NCI-H2029 (cell line): ENCODE measurements around the gene ACKR4.

ENCODE experiments used
- DNase-seq: peaks from one replicate; lab custom pipeline; 2025; lab: John Stamatoyannopoulos, UW

The ACKR4 gene

DNA sequence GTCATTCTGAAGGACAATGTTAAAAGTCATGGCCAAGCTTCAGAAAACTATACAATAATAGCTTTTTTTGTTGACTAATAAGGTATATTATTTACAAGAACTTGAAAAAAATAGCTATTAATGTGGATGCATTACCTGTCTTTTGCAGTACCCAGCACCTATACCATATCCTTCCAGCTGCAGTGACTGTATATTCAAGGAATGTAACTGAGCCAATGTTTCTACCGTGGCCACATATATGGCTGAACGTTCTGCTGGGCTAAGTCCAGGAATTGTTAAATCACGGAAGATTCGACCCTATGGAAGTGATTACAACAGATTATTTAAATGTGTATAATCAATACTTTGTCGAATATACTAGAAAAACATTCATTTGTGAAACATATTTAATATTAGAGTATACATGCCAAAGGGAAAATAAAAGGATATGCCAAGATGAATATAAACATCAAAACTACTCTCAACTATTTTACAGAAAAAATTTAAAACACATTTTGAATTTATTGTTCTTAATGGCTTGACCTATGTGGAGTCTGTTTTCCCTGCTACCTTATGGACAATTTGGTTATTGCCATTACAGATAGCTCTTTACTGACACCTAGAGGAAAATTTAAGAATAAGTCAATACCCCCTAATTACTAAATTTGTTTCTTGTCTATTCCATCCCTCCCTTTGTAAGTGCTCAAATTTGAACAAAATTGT, 44.9 kb downstream of the ACKR4 start:
- peak; percentile 45 for DNase-seq

DNA sequence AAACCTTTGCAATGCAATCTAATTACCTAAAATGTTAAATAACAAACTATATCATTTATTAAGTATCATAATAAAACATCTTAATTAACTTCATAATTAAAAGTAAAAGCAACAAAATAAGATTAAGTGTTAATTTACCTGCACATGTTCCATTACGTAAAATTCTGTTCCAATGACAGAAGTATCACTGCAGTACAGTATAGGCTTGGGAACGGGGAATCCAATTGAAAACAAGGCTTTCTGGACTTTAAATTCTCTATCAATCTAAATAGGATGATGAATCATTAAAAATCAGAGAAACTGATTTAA, 45.4 kb downstream of the ACKR4 start:
- DNase-seq: no peak

- DNase-seq: no peak
These were observed 46.3 kb downstream of the ACKR4 start for GRCh38 chr3:132643366-132643765.

DNA sequence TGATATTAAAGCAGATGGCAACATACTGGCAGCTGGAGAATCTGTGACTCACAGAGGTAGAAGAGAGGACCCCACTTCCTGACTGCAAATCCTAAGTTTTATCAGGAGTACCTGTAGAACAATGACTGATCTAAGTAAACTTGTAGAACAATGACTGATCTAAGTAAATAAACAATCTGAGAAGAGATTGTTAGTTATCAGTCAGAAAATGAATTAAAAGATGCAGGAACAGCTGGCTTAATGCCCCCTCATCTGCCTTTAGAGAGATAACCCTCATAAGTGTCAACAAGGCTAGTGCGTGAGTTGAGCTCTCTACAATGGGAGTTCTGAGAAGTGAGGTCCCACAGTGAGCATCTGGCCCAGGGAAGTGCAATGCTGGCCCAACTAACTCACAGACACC, 48.0 kb downstream of the ACKR4 start:
- no peak for DNase-seq

DNA sequence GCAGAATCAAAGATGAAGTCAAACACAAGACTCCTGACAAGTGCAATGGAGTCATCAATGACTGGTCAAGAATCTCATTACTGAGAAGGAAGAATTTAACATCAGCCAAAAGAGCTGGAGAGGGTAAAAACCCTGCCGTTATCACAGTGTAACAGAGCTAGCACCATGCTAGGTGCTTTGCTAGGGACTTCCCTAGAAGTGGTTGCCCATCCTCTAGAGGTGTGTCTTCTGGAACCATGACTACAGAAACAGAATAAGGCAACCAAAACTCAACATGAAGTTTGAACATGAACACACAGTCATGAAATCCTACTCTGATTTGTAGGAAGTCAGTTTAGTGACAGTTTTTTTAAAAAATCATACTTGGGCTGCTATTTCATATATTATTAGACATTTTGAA, 53.1 kb downstream of the ACKR4 start:
- DNase-seq: no peak
